Common myeloid progenitor, CD34-positive (primary cell): ENCODE results near the gene HSP90AA1.
"Not testable (repeated sequence)": the region's sequence is repeated elsewhere in the genome, so short reads cannot be mapped to it uniquely, and the experiment has no call there.

Experiments used
- CTCF ChIA-PET: fragments of 350-600 bp; sonication (Branson Sonifier 250); formaldehyde crosslinking; loops from one replicate; lab custom pipeline; 2021; ENCODE audit warnings: antibody characterized with exemption; lab: Charles Lee
- POLR2A ChIA-PET: fragments of 350-600 bp; sonication (Branson Sonifier 250); formaldehyde crosslinking; loops from one replicate; lab custom pipeline; 2021; ENCODE audit warnings: antibody characterized with exemption; lab: Charles Lee
- DNase-seq, 3 donors: peaks; one replicate each; pipeline versions ENCODE4 v3.0.0 to v3.0.0-alpha.2; 2013
- H3K27ac ChIP-seq, 2 experiments: 1 replicate in 1 of 2; 2 replicates in 1 of 2; pipeline ENCODE4 v1.7.0; 2013; ENCODE audit warnings: inconsistent platforms in 2 of 2, low read length in 2 of 2, mild to moderate bottlenecking in 2 of 2, low read depth in 1 of 2, moderate library complexity in 1 of 2; ENCODE audit not compliant: severe bottlenecking in 2 of 2, insufficient read depth in 1 of 2, poor library complexity in 1 of 2
- H3K27me3 ChIP-seq, 5 experiments: replicated peaks in 2 of 5; 1 replicate in 3 of 5; 2 replicates in 2 of 5; pipeline versions ENCODE4 v1.6.1 to v1.7.0; 2013; ENCODE audit warnings: low read length in 4 of 5, mild to moderate bottlenecking in 2 of 5, moderate library complexity in 2 of 5, inconsistent platforms in 1 of 5; ENCODE audit not compliant: insufficient read depth in 5 of 5, control insufficient read depth in 4 of 5
- H3K36me3 ChIP-seq, 4 experiments: 1 replicate in 2 of 4; 2 replicates in 2 of 4; pipeline versions ENCODE4 v1.6.1 to v1.7.0; 2013; ENCODE audit warnings: low read length in 3 of 4, control low read depth in 1 of 4, mild to moderate bottlenecking in 1 of 4; ENCODE audit not compliant: control insufficient read depth in 4 of 4, insufficient read depth in 4 of 4
- H3K4me1 ChIP-seq, 4 experiments: 1 replicate in 3 of 4; 2 replicates in 1 of 4; pipeline versions ENCODE4 v1.6.1 to v1.7.1; 2013; ENCODE audit warnings: low read length in 3 of 4, mild to moderate bottlenecking in 3 of 4, control low read depth in 1 of 4, inconsistent platforms in 1 of 4, moderate library complexity in 1 of 4; ENCODE audit not compliant: control insufficient read depth in 4 of 4, insufficient read depth in 4 of 4; ENCODE audit errors: control extremely low read depth in 1 of 4
- H3K4me3 ChIP-seq, 7 experiments: 1 replicate in 4 of 7; 2 replicates in 3 of 7; pipeline versions ENCODE4 v1.5.1 to v1.7.0; 2013; ENCODE audit warnings: mild to moderate bottlenecking in 7 of 7, low read length in 6 of 7, moderate library complexity in 6 of 7, inconsistent platforms in 2 of 7, low read depth in 2 of 7, control low read depth in 1 of 7; ENCODE audit not compliant: insufficient read depth in 4 of 7, control insufficient read depth in 1 of 7; ENCODE audit errors: extremely low read depth in 1 of 7
- H3K9me3 ChIP-seq, 5 experiments: 1 replicate in 4 of 5; 2 replicates in 1 of 5; pipeline versions ENCODE4 v1.6.1 to v1.7.1; 2013; ENCODE audit warnings: low read length in 4 of 5, mild to moderate bottlenecking in 2 of 5, inconsistent platforms in 1 of 5, low read depth in 1 of 5, moderate library complexity in 1 of 5; ENCODE audit not compliant: control insufficient read depth in 4 of 5, insufficient read depth in 2 of 5; ENCODE audit errors: control extremely low read depth in 1 of 5
- WGBS: methylation state at CpG from one replicate; pipeline ENCODE4 v1.1.5; 2013; ENCODE audit not compliant: insufficient coverage; 5-methylcytosine and 5-hydroxymethylcytosine counted together

HSP90AA1 gene

DNA sequence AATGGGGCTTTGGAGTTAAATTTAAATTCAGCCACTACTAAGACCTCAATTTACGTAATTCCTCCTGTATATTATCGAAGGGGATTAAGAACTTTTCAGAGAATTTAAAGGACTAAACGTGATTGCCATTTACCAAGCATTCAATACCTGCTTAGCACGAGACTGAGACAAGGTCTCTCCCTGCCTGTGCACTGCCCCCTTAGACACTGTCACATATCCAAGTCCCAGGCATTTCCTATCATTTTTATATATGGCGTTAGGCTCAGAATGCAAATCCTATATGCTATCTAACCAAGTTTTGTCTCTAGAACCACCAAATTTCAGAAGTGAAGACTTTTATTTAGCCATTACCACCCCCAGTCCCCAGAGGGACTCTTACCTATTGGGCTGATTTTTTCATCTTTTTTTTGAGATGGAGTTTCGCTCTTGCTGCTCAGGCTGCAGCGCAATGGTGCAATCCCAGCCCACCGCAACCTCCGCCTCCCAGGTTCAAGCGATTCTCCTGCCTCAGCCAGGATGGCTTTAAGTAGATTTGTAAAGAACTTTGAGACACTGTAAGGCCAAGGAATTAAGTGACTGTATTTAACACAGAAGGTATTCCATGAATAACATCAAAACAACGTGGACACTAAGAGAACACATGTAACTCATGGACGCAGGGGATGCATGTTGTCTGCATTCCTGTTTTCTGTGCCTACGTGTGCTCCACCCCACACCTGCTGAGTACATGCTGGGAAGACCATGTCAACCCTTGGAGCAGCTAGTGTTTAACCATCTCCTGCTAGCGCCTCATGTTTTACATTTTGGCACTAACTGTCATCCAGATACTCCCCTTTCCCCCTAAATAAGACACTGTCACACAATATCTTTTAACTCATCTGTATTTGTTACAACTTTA lies 6.4 kb downstream of the HSP90AA1 start:
- DNase-seq, result no peak
- Histone ChIP-seq H3K27me3 (no peaks in the 10 kb centered on the region), H3K36me3 (peaks cover 26 to 74% (median 60%) of the 10 kb centered on the region in 4 experiments), H3K4me3 (no peak overlapping the region), H3K4me1 (peaks cover 10 to 18% (median 10%) of the 10 kb centered on the region in 4 experiments), H3K27ac (no peak overlapping the region), H3K9me3 (no peaks in the 10 kb centered on the region)
- CTCF ChIA-PET, result interaction anchor here (1.1 to 1.5 kb wide), 4 partner anchors 10 to 119 kb away, joined by 3 to 4 read pairs (median 3); no protein-coding TSS in a partner anchor
- POLR2A ChIA-PET, result no interaction called here
- 81% methylated on average over 11 of the region's 14 CpGs for WGBS

- CTCF ChIA-PET, result interaction anchor here (1.3 kb wide), 1 partner anchor 19 kb away, joined by 4 read pairs; no protein-coding TSS in a partner anchor
Measured at GRCh38 chr14:102079700-102079979, 7.2 kb downstream of the HSP90AA1 start.

GRCh38 chr14:102078831-102079699 lies 7.8 kb downstream of the HSP90AA1 start:
- no peak overlapping the region for H3K4me3 ChIP-seq
- H3K27ac ChIP-seq, result no peak overlapping the region
- H3K36me3 ChIP-seq, result peaks cover 15 to 60% (median 47%) of the 10 kb centered on the region in 4 experiments
- CTCF ChIA-PET, result interaction anchor here (1.3 kb wide), 1 partner anchor 20 kb away, joined by 4 read pairs; no protein-coding TSS in a partner anchor
- H3K9me3 ChIP-seq, result no peaks in the 10 kb centered on the region
- POLR2A ChIA-PET, result interaction anchor here (0.6 to 0.7 kb wide), 2 partner anchors 78 to 276 kb away, joined by 3 read pairs; no protein-coding TSS in a partner anchor
- DNase-seq, result no peak
- no peaks in the 10 kb centered on the region for H3K27me3 ChIP-seq
- peaks cover 0 to 5% (median 0%) of the 10 kb centered on the region in 4 experiments for H3K4me1 ChIP-seq
- WGBS, result 96% methylated on average over 5 of the region's 10 CpGs

More at GRCh38 chr14:102079700-102079979, 7.2 kb downstream of the HSP90AA1 start:
- H3K27me3 ChIP-seq, result no peaks in the 10 kb centered on the region
- H3K36me3 ChIP-seq, result peaks cover 20 to 66% (median 52%) of the 10 kb centered on the region in 4 experiments
- H3K9me3 ChIP-seq, result no peaks in the 10 kb centered on the region
- no peak overlapping the region for H3K27ac ChIP-seq
- H3K4me3 ChIP-seq, result no peak overlapping the region
- DNase-seq, result no peak
- POLR2A ChIA-PET, result no interaction called here
- peaks cover 3 to 11% (median 3%) of the 10 kb centered on the region in 4 experiments for H3K4me1 ChIP-seq

GRCh38 chr14:102078361-102078791 lies 8.5 kb downstream of the HSP90AA1 start:
- DNase-seq, H3K4me1 ChIP-seq, H3K4me3 ChIP-seq, H3K27ac ChIP-seq, CTCF ChIA-PET, H3K27me3 ChIP-seq, H3K9me3 ChIP-seq: not testable (repeated sequence)
- POLR2A ChIA-PET, result interaction anchor here (0.7 kb wide), 1 partner anchor 77 kb away, joined by 3 read pairs; no protein-coding TSS in a partner anchor
- WGBS, result 98% methylated on average over 7 of the region's 11 CpGs
- H3K36me3 ChIP-seq, result peaks cover 13 to 53% (median 42%) of the 10 kb centered on the region in 4 experiments

- Histone ChIP-seq H3K27me3 (no peaks in the 10 kb centered on the region), H3K9me3 (no peaks in the 10 kb centered on the region), H3K4me3 (no peak overlapping the region), H3K36me3 (peaks cover 11 to 43% (median 34%) of the 10 kb centered on the region in 4 experiments), H3K4me1 (no peaks in the 10 kb centered on the region), H3K27ac (no peak overlapping the region)
- POLR2A ChIA-PET, result interaction anchor here (0.9 kb wide), 1 partner anchor 27 kb away, joined by 4 read pairs; no protein-coding TSS in a partner anchor
- no peak for DNase-seq
- CTCF ChIA-PET, result interaction anchor here (0.6 to 1.2 kb wide), 2 partner anchors 13 to 64 kb away, joined by 3 to 5 read pairs; no protein-coding TSS in a partner anchor
- 100% methylated on average over 3 of the region's 5 CpGs for WGBS
Measured at GRCh38 chr14:102077382-102077709, 9.5 kb downstream of the HSP90AA1 start.

DNA sequence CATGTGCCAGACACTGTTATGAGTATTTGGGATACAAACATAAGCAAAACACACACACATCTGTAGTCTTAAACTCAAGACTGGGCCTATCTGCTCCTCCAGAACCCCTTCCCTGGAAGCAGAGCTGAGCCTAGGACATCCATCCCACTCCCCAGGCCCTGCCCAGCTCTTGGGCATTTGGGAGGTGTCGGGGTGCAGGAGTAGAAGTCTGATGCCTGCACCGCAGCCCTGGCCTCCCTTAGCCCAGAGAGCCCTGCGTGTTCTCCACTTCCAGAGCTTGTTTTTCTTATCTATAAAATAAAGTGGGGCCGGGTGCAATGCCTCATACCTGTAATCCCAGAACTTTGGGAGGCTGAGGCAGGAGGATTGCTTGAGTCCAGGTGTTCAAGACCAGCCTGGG lies 11.7 kb downstream of the HSP90AA1 start:
- no peaks in the 10 kb centered on the region for H3K9me3 ChIP-seq
- H3K36me3 ChIP-seq, result peaks cover 4 to 21% (median 14%) of the 10 kb centered on the region in 4 experiments
- H3K27me3 ChIP-seq, result no peaks in the 10 kb centered on the region
- no peak overlapping the region for H3K27ac ChIP-seq
- H3K4me1 ChIP-seq, result peaks cover 0 to 8% (median 4%) of the 10 kb centered on the region in 4 experiments
- no peak for DNase-seq
- no peak overlapping the region for H3K4me3 ChIP-seq
- ChIA-PET CTCF (interaction anchor here (1.1 to 2.5 kb wide), 2 partner anchors 12 to 13 kb away, joined by 4 to 5 read pairs; no protein-coding TSS in a partner anchor), POLR2A (no interaction called here)
- 100% methylated on average over 3 of the region's 4 CpGs for WGBS
